H1 (cell line): ENCODE data around the gene LPAR6. TPM values are rescaled to one million over a fixed set of nuclear protein-coding genes. Genes with fewer than 3 reads are reported as not detected.

Experiments used
- CTCF ChIA-PET: fragments of 300-600 bp; sonication (Branson Sonifier 250); formaldehyde crosslinking; loops from one replicate; lab custom pipeline; 2021; ENCODE audit not compliant: partially characterized antibody; lab: Charles Lee
- POLR2A ChIA-PET: fragments of 300-600 bp; sonication (Branson Sonifier 250); formaldehyde crosslinking; loops from one replicate; lab custom pipeline; 2021; ENCODE audit warnings: inconsistent platforms; ENCODE audit not compliant: partially characterized antibody; lab: Charles Lee
- DNase-seq, 2 experiments: peaks; one replicate each; pipeline versions ENCODE4 v3.0.0 to v3.0.0-alpha.2; 2010 to 2022; ENCODE audit warnings: low spot score in 2 of 2, low read depth in 1 of 2, mixed read lengths in 1 of 2
- FAIRE-seq: peaks from 2 replicates; lab custom pipeline; 2011; peaks lifted over from hg19 to GRCh38; lab: Jason Lieb, UNC
- H2AFZ ChIP-seq: 2 replicates; pipeline ENCODE4 v1.8.1; 2012; ENCODE audit warnings: low read length, inconsistent platforms
- H2AK5ac ChIP-seq: 2 replicates; pipeline ENCODE4 v1.6.1; 2013; ENCODE audit warnings: low read depth, low read length
- H2BK120ac ChIP-seq: replicated peaks from 2 replicates; pipeline ENCODE3; 2013; ENCODE audit warnings: low read depth, low read length, inconsistent platforms
- H2BK12ac ChIP-seq: 2 replicates; pipeline ENCODE4 v1.6.1; 2013; ENCODE audit warnings: low read depth, low read length
- H2BK15ac ChIP-seq: 2 replicates; pipeline ENCODE4 v1.6.1; 2013; ENCODE audit warnings: low read length
- H2BK20ac ChIP-seq: 2 replicates; pipeline ENCODE4 v1.6.1; 2013; ENCODE audit warnings: low read length
- H2BK5ac ChIP-seq: 2 replicates; pipeline ENCODE4 v1.6.1; 2013; ENCODE audit warnings: low read depth, low read length
- H3K14ac ChIP-seq: 2 replicates; pipeline ENCODE4 v1.6.1; 2013; ENCODE audit warnings: inconsistent platforms; ENCODE audit not compliant: insufficient read length
- H3K18ac ChIP-seq: 2 replicates; pipeline ENCODE4 v1.6.1; 2013; ENCODE audit warnings: low read length; ENCODE audit errors: extremely low read depth
- H3K23ac ChIP-seq: 2 replicates; pipeline ENCODE4 v1.6.1; 2013; ENCODE audit warnings: inconsistent platforms; ENCODE audit not compliant: insufficient read length
- H3K23me2 ChIP-seq: 2 replicates; pipeline ENCODE4 v1.6.1; 2013; ENCODE audit warnings: low read depth, low read length
- H3K27ac ChIP-seq: 2 replicates; pipeline ENCODE4 v1.6.1; 2011; ENCODE audit warnings: low read depth, low read length, inconsistent platforms
- H3K27me3 ChIP-seq, 4 experiments: replicated peaks in 1 of 4; 1 replicate in 1 of 4; 2 replicates in 3 of 4; pipeline versions ENCODE4 v1.6.1 to v1.8.1; 2011 to 2013; ENCODE audit warnings: low read length in 3 of 4, mild to moderate bottlenecking in 3 of 4, inconsistent platforms in 2 of 4, mixed read lengths in 2 of 4, moderate library complexity in 1 of 4; ENCODE audit not compliant: control insufficient read depth in 3 of 4, insufficient read depth in 3 of 4; ENCODE audit errors: extremely low read depth in 1 of 4
- H3K36me3 ChIP-seq, 4 experiments: 2 replicates each; pipeline versions ENCODE4 v1.6.1 to v1.8.1; 2011 to 2013; ENCODE audit warnings: mild to moderate bottlenecking in 4 of 4, low read length in 3 of 4, moderate library complexity in 2 of 4, control low read depth in 1 of 4, inconsistent platforms in 1 of 4; ENCODE audit not compliant: insufficient read depth in 4 of 4, control insufficient read depth in 2 of 4
- H3K4ac ChIP-seq: replicated peaks from 2 replicates; pipeline ENCODE3; 2013; ENCODE audit warnings: low read length, low read depth, mixed read lengths, inconsistent platforms; ENCODE audit not compliant: insufficient read length
- H3K4me1 ChIP-seq, 4 experiments: replicated peaks in 1 of 4; 1 replicate in 1 of 4; 2 replicates in 3 of 4; pipeline versions ENCODE4 v1.6.1 to v1.8.1; 2011 to 2013; ENCODE audit warnings: low read length in 3 of 4, inconsistent platforms in 2 of 4, mixed read lengths in 1 of 4; ENCODE audit not compliant: insufficient read depth in 4 of 4, control insufficient read depth in 3 of 4
- H3K4me2 ChIP-seq, 2 experiments: 2 replicates each; pipeline versions ENCODE4 v1.6.1 to v1.8.1; 2011 to 2013; ENCODE audit warnings: low read depth in 2 of 2, low read length in 2 of 2, control low read depth in 1 of 2, inconsistent platforms in 1 of 2, mild to moderate bottlenecking in 1 of 2; ENCODE audit not compliant: insufficient read depth in 1 of 2
- H3K4me3 ChIP-seq, 4 experiments: fragments of 200-600, 300-600 bp in 1 of 4; sonication (generic), shearing (Covaris generic), sonication (Bioruptor Twin) in 1 of 4; 2 replicates each; pipeline versions ENCODE4 v1.5.1 to v1.8.1; 2011 to 2016; ENCODE audit warnings: low read length in 4 of 4, low read depth in 3 of 4, control low read depth in 2 of 4, inconsistent platforms in 2 of 4, mild to moderate bottlenecking in 2 of 4, mixed read lengths in 1 of 4, moderate library complexity in 1 of 4; ENCODE audit not compliant: insufficient read depth in 2 of 4; ENCODE audit errors: extremely low read depth in 1 of 4
- H3K56ac ChIP-seq: replicated peaks from 2 replicates; pipeline ENCODE3; 2013; ENCODE audit warnings: low read depth, mild to moderate bottlenecking, mixed read lengths, low read length, inconsistent platforms; ENCODE audit not compliant: insufficient read length
- H3K79me1 ChIP-seq: 2 replicates; pipeline ENCODE4 v1.6.1; 2013; ENCODE audit warnings: low read depth, low read length, control low read depth
- H3K79me2 ChIP-seq, 2 experiments: 2 replicates each; pipeline versions ENCODE4 v1.6.1 to v1.8.1; 2012 to 2013; ENCODE audit warnings: low read length in 2 of 2, mild to moderate bottlenecking in 2 of 2, inconsistent platforms in 1 of 2; ENCODE audit not compliant: insufficient read depth in 2 of 2, control insufficient read depth in 1 of 2
- H3K9ac ChIP-seq, 4 experiments: replicated peaks in 1 of 4; 1 replicate in 1 of 4; 2 replicates in 3 of 4; pipeline versions ENCODE4 v1.6.1 to v1.8.1; 2011 to 2013; ENCODE audit warnings: low read depth in 3 of 4, low read length in 3 of 4, control low read depth in 2 of 4, mild to moderate bottlenecking in 2 of 4, moderate library complexity in 2 of 4, inconsistent platforms in 1 of 4; ENCODE audit errors: extremely low read depth in 1 of 4
- H3K9me3 ChIP-seq, 2 experiments: 2 replicates each; pipeline versions ENCODE4 v1.6.1 to v1.8.1; 2012 to 2013; ENCODE audit warnings: mild to moderate bottlenecking in 2 of 2, moderate library complexity in 2 of 2, control low read depth in 1 of 2, inconsistent platforms in 1 of 2, low read depth in 1 of 2, low read length in 1 of 2, mixed read lengths in 1 of 2; ENCODE audit not compliant: insufficient read depth in 2 of 2
- H4K20me1 ChIP-seq, 2 experiments: replicated peaks in 1 of 2; 2 replicates each; pipeline versions ENCODE3 to v1.8.1; 2011 to 2013; ENCODE audit warnings: inconsistent platforms in 2 of 2, low read length in 2 of 2, mild to moderate bottlenecking in 1 of 2; ENCODE audit not compliant: insufficient read depth in 2 of 2, control insufficient read depth in 1 of 2
- H4K5ac ChIP-seq: 2 replicates; pipeline ENCODE4 v1.6.1; 2013; ENCODE audit warnings: low read length, low read depth, mixed read lengths, inconsistent platforms; ENCODE audit not compliant: insufficient read length
- H4K8ac ChIP-seq: 2 replicates; pipeline ENCODE4 v1.8.0; 2013; ENCODE audit warnings: mild to moderate bottlenecking, moderate library complexity, low read length, inconsistent platforms; ENCODE audit not compliant: insufficient read depth; ENCODE audit errors: extremely low read depth
- H4K91ac ChIP-seq: replicated peaks from 2 replicates; pipeline ENCODE3; 2013; ENCODE audit warnings: low read length, mixed read lengths, inconsistent platforms; ENCODE audit not compliant: insufficient read length
- CBX8 ChIP-seq: fragments of 300-800, 300-1000 bp; sonication (generic); IDR thresholded peaks from 2 replicates; pipeline ENCODE4 v1.7.1; 2016; ENCODE audit warnings: low read depth, low read length, borderline replicate concordance
- CHD1 ChIP-seq: IDR thresholded peaks from 2 replicates; pipeline ENCODE4 v1.6.1; 2012; ENCODE audit warnings: low read depth, low read length, improper control_type of control experiment
- CREB1 ChIP-seq: IDR thresholded peaks from 2 replicates; pipeline ENCODE4 v1.6.1; 2012; ENCODE audit warnings: inconsistent platforms
- CTBP2 ChIP-seq: IDR thresholded peaks from 2 replicates; pipeline ENCODE4 v1.7.0; 2011; ENCODE audit warnings: borderline replicate concordance, mild to moderate bottlenecking, moderate library complexity, mixed read lengths, low read length; ENCODE audit not compliant: insufficient read depth, insufficient read length
- EZH2 ChIP-seq: fragments of 200-600 bp; sonication (generic); IDR thresholded peaks from 2 replicates; pipeline ENCODE4 v1.7.1; 2012; ENCODE audit warnings: low read depth, mild to moderate bottlenecking, moderate library complexity, low read length, inconsistent platforms; ENCODE audit not compliant: severe bottlenecking
- HDAC6 ChIP-seq: IDR thresholded peaks from one replicate; pipeline ENCODE4 v1.7.1; 2012; ENCODE audit warnings: low read depth, mild to moderate bottlenecking, inconsistent platforms, low read length, moderate library complexity
- KDM5A ChIP-seq: fragments of 200-600 bp; IDR thresholded peaks from 2 replicates; pipeline ENCODE4 v1.7.1; 2012; ENCODE audit warnings: mild to moderate bottlenecking, low read length, inconsistent platforms, mixed read lengths
- RNF2 ChIP-seq: fragments of 200-900, 300-1000 bp; sonication (generic); IDR thresholded peaks from 2 replicates; pipeline ENCODE4 v1.7.1; 2016; ENCODE audit warnings: borderline replicate concordance, low read depth, mild to moderate bottlenecking, antibody characterized with exemption, low read length; ENCODE audit not compliant: poor library complexity, severe bottlenecking; ENCODE audit errors: missing control alignments
- SUZ12 ChIP-seq: fragments of 200-600 bp; sonication (generic); IDR thresholded peaks from 2 replicates; pipeline ENCODE4 v1.6.1; 2012; ENCODE audit warnings: mild to moderate bottlenecking, inconsistent platforms, low read length, moderate library complexity, mixed read lengths
- TAF7 ChIP-seq: optimal IDR thresholded peaks from 2 replicates; pipeline ENCODE3; 2011; ENCODE audit warnings: low read depth, mild to moderate bottlenecking, inconsistent platforms, low read length, moderate library complexity, borderline replicate concordance
- TEAD4 ChIP-seq: IDR thresholded peaks from 2 replicates; pipeline ENCODE4 v1.6.1; 2012; ENCODE audit warnings: low read depth, low read length, inconsistent platforms, mixed read lengths
- WGBS, 2 experiments: shearing (Covaris generic) in 1 of 2; methylation state at CpG; one replicate each; pipeline versions ENCODE4 v1.1.6 to v1.1.7; 2013 to 2015; ENCODE audit warnings: low lambda C conversion rate in 2 of 2, mixed read lengths in 2 of 2, inconsistent platforms in 1 of 2, low coverage in 1 of 2, missing lambda C conversion rate in 1 of 2; ENCODE audit not compliant: insufficient replicate concordance in 2 of 2, insufficient coverage in 1 of 2, insufficient read length in 1 of 2; ENCODE audit errors: extremely low coverage in 1 of 2, missing lambda C conversion rate in 1 of 2; 5-methylcytosine and 5-hydroxymethylcytosine counted together
- polyA plus RNA-seq, 7 experiments: library from polyadenylated mRNA; depleted of rRNA in 3 of 7; stranded (reverse) in 5 of 7; unstranded in 2 of 7; fragments of >200 nt in 5 of 7; fragments of 200-250 nt in 2 of 7; gene quantifications; 1 replicate in 5 of 7; 2 replicates in 1 of 7; 4 replicates in 1 of 7; pipeline versions ENCODE4 v1.2.1 to v1.2.3, GENCODE V29; 2011 to 2013; ENCODE audit warnings: missing spikeins in 2 of 7, mixed read lengths in 2 of 7
- total RNA-seq: library from RNA; stranded (reverse); fragmentation: NEBNext Ultra II Directional; extraction: Animal tissue kit (Norgen Biotek cat#: 25700); gene quantifications from 2 replicates; pipeline ENCODE4 v1.2.1, GENCODE V29; 2021
- TF ChIP-seq, protein P1 (sequence below), 3 experiments: IDR thresholded peaks; 1 replicate in 2 of 3; 2 replicates in 1 of 3; pipeline versions ENCODE4 v1.5.1 to v1.6.1; 2011; ENCODE audit warnings: low read length in 3 of 3, mild to moderate bottlenecking in 3 of 3, inconsistent platforms in 2 of 3, low read depth in 1 of 3, moderate library complexity in 1 of 3; ENCODE audit not compliant: insufficient read depth in 1 of 3; ENCODE audit errors: control extremely low read depth in 1 of 3

Gene LPAR6
- total and polyA plus RNA-seq, 2 of the 8 experiments (the other 6 are each of a cell fraction or from before 2014, with no cell fraction given): 0.50 to 0.97 TPM

DNA sequence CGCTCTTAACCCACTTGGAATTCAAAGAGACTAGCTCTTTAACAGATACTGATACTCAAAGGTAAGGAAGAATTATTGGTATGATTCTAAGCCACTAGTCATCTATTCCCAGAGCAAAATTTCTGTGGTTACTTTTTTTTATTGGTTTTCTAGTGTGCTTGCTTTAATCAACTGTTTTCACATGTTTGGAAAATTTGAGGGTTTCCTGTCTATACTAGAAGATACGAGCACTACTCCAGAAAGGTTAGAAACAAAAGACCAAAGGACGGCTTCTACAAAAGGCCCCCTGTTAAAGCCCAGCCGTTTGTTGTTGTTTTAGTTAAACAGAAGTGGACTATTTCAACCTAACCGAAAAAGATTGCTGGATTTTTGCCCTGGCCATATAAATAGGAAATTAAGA, 18.5 kb upstream of the LPAR6 start:
- no peak overlapping the region for H2BK15ac ChIP-seq
- H3K14ac ChIP-seq: no peak overlapping the region
- no peaks in the 10 kb centered on the region for H3K79me2 ChIP-seq
- H3K36me3 ChIP-seq: no peaks in the 10 kb centered on the region
- no peak overlapping the region for H2BK120ac ChIP-seq
- H2AK5ac ChIP-seq: no peak overlapping the region
- H3K9ac ChIP-seq: no peak overlapping the region
- WGBS, 2 experiments: 86% methylated on average over 5 of the region's 5 CpGs; no CpG with 5 or more reads in 1 of the 2 experiments
- H2AFZ ChIP-seq: no peak overlapping the region
- H4K91ac ChIP-seq: no peak overlapping the region
- no peak overlapping the region for H3K4me2 ChIP-seq
- H3K27ac ChIP-seq: no peak overlapping the region
- no peak overlapping the region for H3K56ac ChIP-seq
- no peak overlapping the region for H4K5ac ChIP-seq
- no peaks in the 10 kb centered on the region for H3K4me1 ChIP-seq
- no peaks in the 10 kb centered on the region for H3K79me1 ChIP-seq
- no peak overlapping the region for H3K4ac ChIP-seq
- H2BK20ac ChIP-seq: no peak overlapping the region
- no peak for FAIRE-seq
- POLR2A ChIA-PET: no interaction called here
- no peak for DNase-seq
- H4K20me1 ChIP-seq: no peaks in the 10 kb centered on the region
- no peaks in the 10 kb centered on the region for H3K27me3 ChIP-seq
- no peak overlapping the region for H3K4me3 ChIP-seq
- H3K9me3 ChIP-seq: no peaks in the 10 kb centered on the region
- no peak overlapping the region for H2BK12ac ChIP-seq
- no peak overlapping the region for H4K8ac ChIP-seq
- H2BK5ac ChIP-seq: no peak overlapping the region
- H3K23ac ChIP-seq: no peak overlapping the region
- H3K18ac ChIP-seq: no peak overlapping the region
- CTCF ChIA-PET: no interaction called here
- no peaks in the 10 kb centered on the region for H3K23me2 ChIP-seq
- TF ChIP-seq CTBP2 (no peak), SUZ12 (no peak), EZH2 (no peak), RNF2 (no peak), CHD1 (no peak), KDM5A (no peak), CREB1 (no peak), TAF7 (no peak), TEAD4 (no peak), HDAC6 (no peak), CBX8 (no peak)
- TF ChIP-seq, protein P1, sequence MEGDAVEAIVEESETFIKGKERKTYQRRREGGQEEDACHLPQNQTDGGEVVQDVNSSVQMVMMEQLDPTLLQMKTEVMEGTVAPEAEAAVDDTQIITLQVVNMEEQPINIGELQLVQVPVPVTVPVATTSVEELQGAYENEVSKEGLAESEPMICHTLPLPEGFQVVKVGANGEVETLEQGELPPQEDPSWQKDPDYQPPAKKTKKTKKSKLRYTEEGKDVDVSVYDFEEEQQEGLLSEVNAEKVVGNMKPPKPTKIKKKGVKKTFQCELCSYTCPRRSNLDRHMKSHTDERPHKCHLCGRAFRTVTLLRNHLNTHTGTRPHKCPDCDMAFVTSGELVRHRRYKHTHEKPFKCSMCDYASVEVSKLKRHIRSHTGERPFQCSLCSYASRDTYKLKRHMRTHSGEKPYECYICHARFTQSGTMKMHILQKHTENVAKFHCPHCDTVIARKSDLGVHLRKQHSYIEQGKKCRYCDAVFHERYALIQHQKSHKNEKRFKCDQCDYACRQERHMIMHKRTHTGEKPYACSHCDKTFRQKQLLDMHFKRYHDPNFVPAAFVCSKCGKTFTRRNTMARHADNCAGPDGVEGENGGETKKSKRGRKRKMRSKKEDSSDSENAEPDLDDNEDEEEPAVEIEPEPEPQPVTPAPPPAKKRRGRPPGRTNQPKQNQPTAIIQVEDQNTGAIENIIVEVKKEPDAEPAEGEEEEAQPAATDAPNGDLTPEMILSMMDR (IDR thresholded peaks at IDR 0.05; ENCODE audit: control extremely low read depth in 1 of 3, insufficient read depth in 1 of 3, low read depth in 1 of 3, low read length in 3 of 3): no peak
